Left ventricle myocardium superior (tissue), 1 donor: Measurements from ENCODE around the gene OGFOD1. TPM values are rescaled to one million over a fixed set of nuclear protein-coding genes. Genes with fewer than 3 reads are reported as not detected.

Experiments used
- ATAC-seq: fragments of 200-7000 bp; cut with Tn5 transposase; one replicate; pipeline ENCODE4 v1.9.1; 2020; ENCODE audit warnings: mild to moderate bottlenecking, moderate library complexity
- DNase-seq: peaks from one replicate; pipeline ENCODE4 v3.0.0-alpha.2; 2020
- intact Hi-C: fragments of 100-400 bp; cut with micrococcal nuclease; formaldehyde crosslinking; loops from one replicate; pipeline ENCODE4 v1.11.0; 2022
- total RNA-seq: library from RNA; stranded (reverse); fragmentation: NEBNext Ultra II Directional; extraction: Animal tissue kit (Norgen Biotek cat#: 25700); gene quantifications from one replicate; pipeline ENCODE4 v1.2.1, GENCODE V29; 2021
- donor health status: DM: no; HTN: yes; CAD: no; lungs with severe emphysema.

Gene OGFOD1
- total RNA-seq, 1 donor from 2014 or later: 27.1 TPM

DNA sequence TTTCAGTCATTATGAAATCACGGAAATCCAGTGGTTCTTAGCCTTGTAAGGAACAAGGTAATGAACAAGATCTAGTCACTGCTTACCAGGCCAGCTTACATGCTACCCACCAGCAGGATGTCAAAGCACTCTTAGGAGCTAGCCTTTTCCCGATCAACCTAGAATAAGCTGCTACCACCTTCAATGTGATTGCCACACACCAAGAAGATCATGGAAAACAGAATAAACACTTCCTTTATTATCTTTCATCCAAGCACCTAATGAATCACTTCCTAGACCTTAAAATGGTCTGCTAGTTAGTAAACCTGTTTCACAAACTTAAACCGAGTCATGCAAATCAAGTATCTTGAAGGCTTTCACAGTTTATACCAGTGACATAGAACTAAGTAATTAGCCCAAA lies 63.5 kb downstream of the OGFOD1 start:
- intact Hi-C loops: loop anchor here (5.0 to 10.0 kb wide), 2 partner anchors 87 to 190 kb away; no protein-coding TSS in a partner anchor
- no peak for ATAC-seq

DNA sequence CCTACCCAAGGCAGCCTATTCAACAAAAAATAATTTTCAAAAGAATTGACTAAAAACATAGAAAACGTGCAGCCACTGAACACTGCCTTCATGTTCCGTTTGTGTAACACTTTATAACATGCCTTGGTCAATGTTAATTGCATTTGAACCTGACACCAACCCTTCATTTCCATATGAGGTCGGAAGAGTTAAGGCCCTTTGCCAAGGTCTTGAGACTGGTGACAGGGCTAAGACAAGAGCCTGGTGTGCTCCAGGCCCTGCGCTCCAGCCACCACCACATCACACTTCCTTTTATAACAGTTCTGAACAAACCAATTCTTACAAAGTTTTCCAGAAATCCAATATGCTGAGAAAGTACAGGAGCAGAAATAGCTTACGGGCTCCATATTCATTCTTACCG lies 64.3 kb downstream of the OGFOD1 start:
- ATAC-seq (no peak), DNase-seq (no peak)
- intact Hi-C loops: loop anchor here (5.0 to 10.0 kb wide), 2 partner anchors 87 to 189 kb away; no protein-coding TSS in a partner anchor

More for the DNA sequence above, 63.5 kb downstream of the OGFOD1 start:
- DNase-seq: no peak

DNA sequence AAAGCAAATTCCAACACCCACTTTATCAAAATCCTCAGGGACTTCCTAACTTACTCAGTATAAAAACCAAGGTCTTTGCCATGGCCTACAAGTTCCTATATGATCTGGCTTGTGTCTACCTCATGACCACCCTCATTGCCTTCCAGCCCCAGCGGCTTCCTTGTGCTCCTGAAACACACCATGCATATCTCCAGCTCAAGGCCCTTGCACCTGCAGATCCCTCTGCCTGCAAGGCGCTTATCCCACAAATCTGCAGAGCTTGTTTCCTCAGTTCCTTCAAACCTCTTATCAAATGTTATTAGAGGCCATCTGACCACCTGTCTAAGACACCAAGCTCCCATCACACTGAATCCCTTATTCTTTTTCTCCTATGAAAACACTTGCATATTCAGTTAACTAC lies 65.9 kb downstream of the OGFOD1 start:
- ATAC-seq (no peak), DNase-seq (no peak)
- intact Hi-C loops: loop anchor here (5.0 to 10.0 kb wide), 2 partner anchors 85 to 188 kb away; no protein-coding TSS in a partner anchor

DNA sequence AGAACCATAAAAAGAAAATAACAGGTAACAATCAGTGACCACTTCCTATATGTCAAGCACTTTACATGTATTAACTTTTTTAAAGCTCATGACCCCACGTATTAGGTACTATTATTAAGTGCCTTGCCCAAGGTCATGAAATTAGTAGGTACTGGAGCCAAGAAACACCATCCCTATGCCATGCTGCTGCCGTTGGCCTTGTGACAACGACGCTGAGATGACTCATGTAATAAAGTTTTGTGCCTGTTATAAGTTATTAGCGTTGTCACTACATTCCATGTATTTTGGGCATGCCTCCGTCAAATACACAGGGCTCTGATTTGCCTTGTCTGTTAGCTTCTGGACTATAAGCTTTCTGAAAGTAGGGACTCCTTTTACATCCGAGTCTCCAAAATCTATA lies 67.1 kb downstream of the OGFOD1 start:
- intact Hi-C loops: loop anchor here (5.0 to 10.0 kb wide), 2 partner anchors 84 to 186 kb away; no protein-coding TSS in a partner anchor
- DNase-seq (no peak), ATAC-seq (no peak)

DNA sequence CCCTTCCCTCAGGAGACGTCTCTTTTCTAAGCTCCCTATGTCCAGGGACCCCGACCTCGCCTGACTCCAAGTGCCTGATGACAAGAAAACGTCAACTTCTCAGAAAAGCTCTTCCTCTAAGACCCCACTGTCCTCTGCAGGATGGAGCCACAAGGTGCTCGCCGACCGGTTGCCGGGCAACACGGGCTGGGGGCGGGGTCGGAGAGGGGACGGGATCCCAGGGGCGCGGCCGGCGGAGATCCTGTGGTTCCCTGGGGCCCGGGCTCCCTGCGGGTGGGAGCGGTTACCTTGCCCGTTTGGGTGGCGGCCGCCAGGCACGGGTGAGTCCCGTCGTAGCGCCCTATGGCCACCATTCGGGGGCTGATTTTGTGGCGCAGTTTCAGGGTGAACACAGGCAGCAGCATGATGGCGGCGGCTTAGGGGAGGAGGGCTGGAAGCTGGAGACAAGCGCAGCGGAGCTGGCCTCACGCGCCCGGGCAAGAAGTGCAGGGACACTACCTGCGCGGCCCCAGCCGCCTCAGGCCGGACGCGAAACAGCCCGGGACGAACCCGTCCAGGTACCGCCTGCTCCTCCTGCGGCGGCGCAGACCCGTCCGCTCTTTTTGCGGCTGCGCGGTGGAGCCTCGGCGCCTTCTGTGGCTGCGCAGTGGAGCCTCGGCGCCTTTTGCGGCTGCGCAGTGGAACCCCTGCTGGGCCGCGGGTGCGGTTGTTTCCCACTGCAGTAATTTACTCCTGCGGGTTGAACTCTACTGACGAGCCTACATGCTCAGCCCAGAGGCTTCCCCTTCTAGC lies 68.3 kb downstream of the OGFOD1 start, which contains the start of gene BBS2:
TSS of gene BBS2 (minus strand) at position 566 of the 792 bp plus-strand sequence. CDS start at position 404, 162 bp downstream.
- DNase-seq: peak; percentile 96
- intact Hi-C loops: loop anchor here (5.0 to 10.0 kb wide), 2 partner anchors 83 to 185 kb away; no protein-coding TSS in a partner anchor
- peak; percentile 99 for ATAC-seq

DNA sequence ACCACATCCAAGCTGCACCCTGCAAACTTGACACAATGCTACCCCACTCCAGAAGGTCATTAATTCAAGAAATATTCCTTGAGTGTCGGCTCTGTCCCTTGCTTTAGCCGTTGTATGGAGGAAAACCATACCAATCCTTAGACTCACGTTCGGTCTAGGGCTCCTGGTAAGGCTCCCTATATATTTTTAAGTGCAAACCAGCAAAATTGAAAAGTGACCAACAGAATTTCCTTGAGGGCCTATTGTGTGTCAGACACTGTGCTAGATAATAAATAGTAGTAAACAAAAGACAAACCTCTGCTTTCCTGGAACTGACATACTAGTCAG lies 68.9 kb downstream of the OGFOD1 start:
- intact Hi-C loops: no loop called here
- ATAC-seq (no peak), DNase-seq (no peak)

DNA sequence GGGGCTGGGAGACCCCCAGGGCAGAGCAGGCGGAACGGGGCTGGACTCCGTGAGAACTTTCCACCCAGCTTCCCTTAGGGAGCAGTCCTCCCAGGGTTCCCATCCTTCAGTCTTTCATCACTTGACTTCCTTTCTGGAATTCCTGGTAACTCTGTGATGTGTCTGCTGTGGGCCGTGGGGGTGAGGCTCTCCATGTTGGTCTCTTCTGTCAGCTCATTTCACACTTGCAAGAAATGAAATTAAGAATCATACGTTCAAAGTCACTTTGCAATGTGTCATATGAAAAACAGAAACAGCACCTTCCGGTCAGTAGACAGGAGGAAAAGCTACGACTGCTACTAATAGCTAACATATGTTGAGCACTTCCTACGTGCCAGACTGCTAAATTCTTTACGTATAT lies 73.9 kb downstream of the OGFOD1 start:
- intact Hi-C loops: no loop called here
- no peak for DNase-seq
- ATAC-seq: no peak

Other genes with a start within 250 kb of the OGFOD1 start
- gene AMFR, start 26.0 kb upstream of the OGFOD1 start, total RNA-seq: 59.1 TPM
- gene NUDT21, start 222 bp upstream of the OGFOD1 start, total RNA-seq: 66.3 TPM
- 45.0 TPM for gene BBS2, start 68.5 kb downstream of the OGFOD1 start, total RNA-seq
- not detected for gene MT4, start 113.5 kb downstream of the OGFOD1 start, total RNA-seq
- gene MT3, start 138.0 kb downstream of the OGFOD1 start, total RNA-seq: 3.8 TPM
- gene MT2A, start 157.0 kb downstream of the OGFOD1 start, total RNA-seq: 86.3 TPM
- 123 TPM for gene MT1E, start 174.2 kb downstream of the OGFOD1 start, total RNA-seq
- gene MT1M, start 181.1 kb downstream of the OGFOD1 start, total RNA-seq: 6.8 TPM
- gene MT1A, start 187.1 kb downstream of the OGFOD1 start, total RNA-seq: 2.3 TPM
- not detected for gene MT1B, start 200.3 kb downstream of the OGFOD1 start, total RNA-seq
- gene MT1F, start 206.4 kb downstream of the OGFOD1 start, total RNA-seq: 3.0 TPM
- not detected for gene MT1G, start 216.5 kb downstream of the OGFOD1 start, total RNA-seq
- gene MT1H, start 218.3 kb downstream of the OGFOD1 start, total RNA-seq: not detected
- gene MT1X, start 230.9 kb downstream of the OGFOD1 start, total RNA-seq: 85.9 TPM